Measurements from ENCODE around the gene SLC38A10. TPM values are rescaled to one million over a fixed set of nuclear protein-coding genes. Genes with fewer than 3 reads are reported as not detected.
A peak's percentile ranks its signal among the peaks of the same experiment; 100 is the strongest.

The SLC38A10 gene
- polyA plus RNA-seq, 6 donors from 2014 or later = 44.0 to 82.0 (median 51.0) TPM

GRCh38 chr17:81264640-81265039 is 30.5 kb downstream of the SLC38A10 start:
- H3K27ac Mint-ChIP-seq = no peak overlapping the region
- ATAC-seq (ENCODE audit: low read depth in 2 of 2) = no peak
- peaks cover 0 to 19% of the 10 kb centered on the region in 2 donors for H3K36me3 Mint-ChIP-seq
- H3K4me1 Mint-ChIP-seq = peaks cover 0 to 4% (median 0%) of the 10 kb centered on the region in 3 donors
- no peak overlapping the region for H3K4me3 Mint-ChIP-seq
- no peak for DNase-seq
- no peaks in the 10 kb centered on the region for H3K9me3 Mint-ChIP-seq
- H3K27me3 Mint-ChIP-seq = no peaks in the 10 kb centered on the region

- no peak for ATAC-seq (ENCODE audit: low read depth in 2 of 2)
- Mint-ChIP-seq H3K27ac (no peak overlapping the region), H3K9me3 (no peaks in the 10 kb centered on the region), H3K4me1 (peaks cover 0 to 4% (median 0%) of the 10 kb centered on the region in 3 donors), H3K36me3 (peaks cover 0 to 19% of the 10 kb centered on the region in 2 donors), H3K4me3 (no peak overlapping the region), H3K27me3 (no peaks in the 10 kb centered on the region)
- DNase-seq = no peak
These were observed 31.5 kb downstream of the SLC38A10 start for GRCh38 chr17:81263371-81264181.

- H3K4me1 Mint-ChIP-seq = peaks cover 0 to 1% (median 0%) of the 10 kb centered on the region in 3 donors
- no peaks in the 10 kb centered on the region for H3K27me3 Mint-ChIP-seq
- H3K27ac Mint-ChIP-seq = no peak overlapping the region
- no peak for DNase-seq
- H3K36me3 Mint-ChIP-seq = peaks cover 0 to 15% of the 10 kb centered on the region in 2 donors
- no peak overlapping the region for H3K4me3 Mint-ChIP-seq
- no peak for ATAC-seq (ENCODE audit: low read depth in 2 of 2)
- H3K9me3 Mint-ChIP-seq = no peaks in the 10 kb centered on the region
These were observed 33.3 kb downstream of the SLC38A10 start for GRCh38 chr17:81261582-81262336.

DNA sequence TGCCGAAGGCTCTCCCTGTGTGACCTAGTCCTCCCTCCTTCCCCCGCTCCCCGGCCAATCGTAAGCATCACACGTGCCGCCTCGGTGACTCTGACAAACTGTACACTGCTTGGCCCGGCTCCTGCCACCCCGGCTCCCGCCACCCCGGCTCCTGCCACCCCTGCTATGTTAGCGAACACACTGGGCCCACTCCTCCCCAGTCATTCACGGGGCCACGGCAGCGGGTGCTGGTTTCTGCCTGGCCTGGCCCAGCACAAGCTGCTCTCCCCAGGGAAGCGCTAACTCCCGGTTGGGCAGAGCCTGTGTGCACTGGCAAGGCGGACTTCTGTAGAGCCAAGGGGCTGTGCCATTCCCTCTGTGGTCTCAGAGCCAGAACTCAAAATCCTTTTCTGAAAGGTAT is 34.0 kb downstream of the SLC38A10 start:
- ATAC-seq (ENCODE audit: low read depth in 2 of 2) = no peak
- Mint-ChIP-seq H3K27ac (peak overlapping the region in 1 of 6 donors; percentile 36), H3K4me1 (no peaks in the 10 kb centered on the region), H3K4me3 (no peak overlapping the region), H3K27me3 (no peaks in the 10 kb centered on the region), H3K9me3 (no peaks in the 10 kb centered on the region), H3K36me3 (peaks cover 0 to 11% of the 10 kb centered on the region in 2 donors)
- no peak for DNase-seq

DNA sequence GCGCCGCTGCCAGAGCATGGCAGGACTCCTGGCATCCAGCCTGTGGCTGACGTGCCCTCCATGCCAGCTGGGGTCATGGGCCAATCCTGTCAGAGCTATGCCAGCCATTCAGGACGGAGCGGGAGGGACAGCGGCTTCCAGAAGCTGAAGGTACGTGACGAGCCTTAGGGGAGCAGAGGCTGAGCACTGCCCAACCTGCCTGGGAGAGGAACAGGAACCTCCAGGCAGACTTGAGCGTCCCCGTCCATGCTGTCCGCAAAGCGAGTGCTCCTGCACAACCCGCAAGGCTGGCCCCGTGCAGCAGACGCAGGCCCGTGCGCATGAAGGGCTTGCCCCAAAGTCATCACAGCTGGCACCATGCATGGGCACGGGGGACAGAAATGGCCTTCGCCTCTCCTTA is 34.5 kb downstream of the SLC38A10 start:
- peaks cover 0 to 6% of the 10 kb centered on the region in 2 donors for H3K36me3 Mint-ChIP-seq
- H3K27ac Mint-ChIP-seq = no peak overlapping the region
- no peaks in the 10 kb centered on the region for H3K27me3 Mint-ChIP-seq
- no peak for ATAC-seq (ENCODE audit: low read depth in 2 of 2)
- H3K9me3 Mint-ChIP-seq = no peaks in the 10 kb centered on the region
- no peaks in the 10 kb centered on the region for H3K4me1 Mint-ChIP-seq
- no peak for DNase-seq
- no peak overlapping the region for H3K4me3 Mint-ChIP-seq

GRCh38 chr17:81260171-81260570 is 34.9 kb downstream of the SLC38A10 start:
- ATAC-seq (ENCODE audit: low read depth in 2 of 2) = no peak
- no peak overlapping the region for H3K4me3 Mint-ChIP-seq
- DNase-seq = no peak
- no peaks in the 10 kb centered on the region for H3K27me3 Mint-ChIP-seq
- H3K9me3 Mint-ChIP-seq = no peaks in the 10 kb centered on the region
- peaks cover 0 to 2% of the 10 kb centered on the region in 2 donors for H3K36me3 Mint-ChIP-seq
- H3K27ac Mint-ChIP-seq = no peak overlapping the region
- H3K4me1 Mint-ChIP-seq = no peaks in the 10 kb centered on the region

DNA sequence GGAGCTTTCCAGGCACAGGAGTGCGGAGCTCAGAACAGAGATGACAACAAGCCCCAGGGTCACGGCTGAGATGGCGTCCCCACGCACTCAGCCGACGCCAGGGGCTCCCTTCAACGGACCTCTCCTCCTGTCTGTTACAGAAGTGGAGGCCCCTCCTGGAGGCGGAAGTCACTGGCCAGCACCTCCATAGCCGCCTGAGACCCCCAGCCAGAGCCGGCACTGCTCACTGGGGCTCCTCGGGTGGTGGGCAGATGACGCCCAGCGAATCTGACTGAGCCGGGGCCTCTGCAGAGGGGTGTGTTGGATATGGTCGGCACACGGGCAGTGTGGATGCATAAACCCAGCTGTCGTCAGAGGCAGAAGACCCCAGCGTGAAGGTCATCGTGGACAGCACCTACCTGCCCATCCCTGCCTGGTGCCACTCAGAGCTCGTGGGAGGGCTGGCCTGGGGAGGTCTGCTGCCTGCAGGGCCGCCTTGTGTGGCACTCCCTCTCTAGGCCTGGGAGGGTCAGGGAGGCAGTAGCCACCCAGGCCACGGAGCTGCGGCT is 36.0 kb downstream of the SLC38A10 start:
- Mint-ChIP-seq H3K9me3 (no peaks in the 10 kb centered on the region), H3K4me1 (peaks cover 0 to under 1% (median 0%) of the 10 kb centered on the region in 3 donors), H3K36me3 (no peaks in the 10 kb centered on the region), H3K4me3 (no peak overlapping the region), H3K27ac (no peak overlapping the region), H3K27me3 (no peaks in the 10 kb centered on the region)
- ATAC-seq (ENCODE audit: low read depth in 2 of 2) (no peak), DNase-seq (no peak)

DNA sequence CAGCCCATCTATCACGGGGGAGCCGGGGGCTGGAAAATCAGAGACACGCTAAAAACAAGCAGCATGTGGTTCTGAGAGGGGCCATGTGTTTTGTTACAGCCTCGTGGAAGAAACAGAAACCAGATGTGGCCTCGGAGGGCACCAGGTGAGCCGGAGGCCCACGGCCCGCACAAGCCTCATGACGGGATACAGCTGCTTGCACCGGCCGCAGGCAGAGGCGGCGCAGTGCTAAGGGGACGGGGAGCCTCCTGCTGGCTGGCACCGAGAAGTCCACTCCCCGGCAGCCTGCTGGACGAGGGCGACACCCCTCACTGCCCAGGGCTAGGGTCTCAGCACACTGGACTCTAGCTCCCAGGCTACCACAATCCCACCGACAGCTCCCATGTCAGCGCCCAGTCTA is 36.8 kb downstream of the SLC38A10 start:
- DNase-seq = no peak
- Mint-ChIP-seq H3K9me3 (no peaks in the 10 kb centered on the region), H3K36me3 (peaks cover 2 to 3% of the 10 kb centered on the region in 2 donors), H3K27ac (no peak overlapping the region), H3K4me3 (no peak overlapping the region), H3K27me3 (no peaks in the 10 kb centered on the region), H3K4me1 (peaks cover 8 to 9% (median 8%) of the 10 kb centered on the region in 3 donors)
- ATAC-seq (ENCODE audit: low read depth in 2 of 2) = no peak

- ATAC-seq (ENCODE audit: low read depth in 2 of 2) (no peak), DNase-seq (no peak)
- no peaks in the 10 kb centered on the region for H3K27me3 Mint-ChIP-seq
These were observed 37.6 kb downstream of the SLC38A10 start for GRCh38 chr17:81257533-81257932.

DNA sequence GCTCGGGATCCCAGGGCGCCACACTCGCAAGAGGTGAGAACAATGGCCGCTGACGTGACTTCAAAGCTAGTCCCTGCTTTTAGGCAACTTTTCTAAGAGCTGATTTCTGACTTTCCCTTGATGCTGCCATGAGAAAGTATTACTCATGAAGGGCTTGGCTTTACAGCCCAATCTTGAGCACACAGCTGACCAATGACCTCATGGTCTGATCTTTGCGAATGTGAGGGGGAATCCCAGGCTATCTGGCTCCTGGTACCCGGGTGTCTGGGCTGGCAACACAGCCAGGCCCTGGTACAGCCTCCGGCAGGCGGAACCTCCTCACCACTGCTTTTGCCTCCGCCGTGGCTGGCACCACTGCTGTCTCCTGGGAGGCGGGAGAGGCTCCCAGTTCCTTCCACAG is 38.5 kb downstream of the SLC38A10 start:
- DNase-seq (no peak), ATAC-seq (ENCODE audit: low read depth in 2 of 2) (no peak)
- H3K27ac Mint-ChIP-seq = no peak overlapping the region
- no peaks in the 10 kb centered on the region for H3K9me3 Mint-ChIP-seq
- H3K4me3 Mint-ChIP-seq = no peak overlapping the region
- H3K4me1 Mint-ChIP-seq = peaks cover 10 to 18% (median 11%) of the 10 kb centered on the region in 3 donors
- H3K27me3 Mint-ChIP-seq = no peaks in the 10 kb centered on the region
- peaks cover 5 to 7% of the 10 kb centered on the region in 2 donors for H3K36me3 Mint-ChIP-seq

More at GRCh38 chr17:81257533-81257932, 37.6 kb downstream of the SLC38A10 start:
- peaks cover 5 to 7% of the 10 kb centered on the region in 2 donors for H3K36me3 Mint-ChIP-seq
- H3K4me1 Mint-ChIP-seq = peaks cover 10 to 13% (median 11%) of the 10 kb centered on the region in 3 donors
- no peak overlapping the region for H3K27ac Mint-ChIP-seq
- H3K4me3 Mint-ChIP-seq = no peak overlapping the region
- no peaks in the 10 kb centered on the region for H3K9me3 Mint-ChIP-seq

DNA sequence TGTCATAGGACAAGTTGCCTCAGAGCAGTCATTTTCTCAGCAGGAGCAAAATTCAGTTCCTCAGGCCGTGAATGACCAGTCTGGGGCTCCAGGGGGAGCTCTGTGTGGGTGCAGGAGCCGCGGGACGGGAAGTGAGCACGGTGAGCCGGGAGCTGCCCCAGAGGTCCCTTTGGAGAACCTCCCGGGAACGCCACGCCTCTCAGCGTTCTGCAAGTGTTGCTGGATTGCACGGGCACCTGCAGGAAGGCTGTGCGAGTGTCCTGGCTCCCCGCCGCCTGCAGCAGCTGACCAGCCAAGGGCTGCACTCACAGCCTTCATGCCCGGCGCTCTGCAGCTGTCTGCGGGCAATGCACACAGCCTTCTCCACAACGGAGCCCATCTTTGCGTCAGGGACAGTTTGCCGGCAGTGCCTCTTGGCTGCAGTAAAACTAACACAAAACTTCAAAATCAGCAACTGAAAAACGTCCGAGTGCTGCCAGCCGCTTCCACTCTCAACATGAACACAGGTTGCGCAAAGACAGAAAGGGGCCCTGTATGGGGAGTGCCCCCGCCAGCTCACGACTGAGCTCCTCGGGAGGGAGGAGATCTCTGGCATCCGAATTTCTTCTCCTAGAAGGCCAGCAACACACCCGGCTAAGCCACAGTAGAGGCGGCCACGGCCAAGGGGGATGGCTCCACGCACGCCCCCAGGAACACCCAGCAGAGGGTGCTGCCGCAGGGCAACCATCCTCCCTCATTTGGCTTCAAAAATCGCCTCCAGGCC is 40.0 kb downstream of the SLC38A10 start:
- Mint-ChIP-seq H3K4me3 (no peak overlapping the region), H3K9me3 (no peaks in the 10 kb centered on the region), H3K27ac (no peak overlapping the region), H3K36me3 (peaks cover 5 to 7% of the 10 kb centered on the region in 2 donors), H3K4me1 (peaks cover 10 to 18% (median 11%) of the 10 kb centered on the region in 3 donors), H3K27me3 (no peaks in the 10 kb centered on the region)
- no peak for DNase-seq
- ATAC-seq (ENCODE audit: low read depth in 2 of 2) = no peak

GRCh38 chr17:81253358-81254131 is 41.6 kb downstream of the SLC38A10 start:
- H3K27me3 Mint-ChIP-seq = no peaks in the 10 kb centered on the region
- H3K4me3 Mint-ChIP-seq = no peak overlapping the region
- peaks cover 10 to 18% (median 11%) of the 10 kb centered on the region in 3 donors for H3K4me1 Mint-ChIP-seq
- ATAC-seq (ENCODE audit: low read depth in 2 of 2) = peak; percentile 80 to 86
- H3K9me3 Mint-ChIP-seq = no peaks in the 10 kb centered on the region
- H3K36me3 Mint-ChIP-seq = peaks cover 5 to 7% of the 10 kb centered on the region in 2 donors
- peak; percentile 60 for DNase-seq
- peak overlapping the region in 5 of 6 donors; percentile 18 to 73 (median 62) for H3K27ac Mint-ChIP-seq

Data from naive B cell (primary cell).